MG63 (cell line): Measurements from ENCODE around the gene CSDE1. TPM values are rescaled to one million over a fixed set of nuclear protein-coding genes. Genes with fewer than 3 reads are reported as not detected.

ENCODE experiments used
- DNase-seq: peaks from one replicate; pipeline ENCODE4 v3.0.0-alpha.2; 2020
- H3K27me3 ChIP-seq: fragments of 250-450 bp; sonication (Bioruptor Pico); 2 replicates; pipeline ENCODE4 v1.5.1; 2020; ENCODE audit warnings: mild to moderate bottlenecking, moderate library complexity
- H3K36me3 ChIP-seq: fragments of 250-450 bp; sonication (Bioruptor Pico); 2 replicates; pipeline ENCODE4 v1.5.1; 2020; ENCODE audit warnings: mild to moderate bottlenecking, moderate library complexity
- H3K4me3 ChIP-seq: fragments of 250-450 bp; sonication (Bioruptor Pico); 2 replicates; pipeline ENCODE4 v1.5.1; 2020; ENCODE audit warnings: mild to moderate bottlenecking, moderate library complexity
- H3K9me3 ChIP-seq: fragments of 250-450 bp; sonication (Bioruptor Pico); 2 replicates; pipeline ENCODE4 v1.5.1; 2020; ENCODE audit warnings: mild to moderate bottlenecking, moderate library complexity
- total RNA-seq: library from RNA; depleted of rRNA; stranded (reverse); fragments of >200 nt; shearing (Covaris generic); gene quantifications from 2 replicates; pipeline ENCODE4 v1.2.3, GENCODE V29; 2014; ENCODE audit warnings: low replicate concordance

CSDE1 gene
- total RNA-seq, 1 experiment from 2014 or later: 267 TPM

GRCh38 chr1:114719424-114719787, 38.4 kb downstream of the CSDE1 start:
- Histone ChIP-seq H3K36me3 (peaks cover 90% of the 10 kb centered on the region), H3K27me3 (no peaks in the 10 kb centered on the region), H3K4me3 (no peak overlapping the region), H3K9me3 (no peaks in the 10 kb centered on the region)
- no peak for DNase-seq

- Histone ChIP-seq H3K36me3 (peaks cover 90% of the 10 kb centered on the region), H3K27me3 (no peaks in the 10 kb centered on the region), H3K9me3 (no peaks in the 10 kb centered on the region), H3K4me3 (no peak overlapping the region)
- peak; percentile 39 for DNase-seq
Observed at GRCh38 chr1:114718661-114719423, 38.9 kb downstream of the CSDE1 start.

- no peaks in the 10 kb centered on the region for H3K9me3 ChIP-seq
- H3K27me3 ChIP-seq: no peaks in the 10 kb centered on the region
- peaks cover 89% of the 10 kb centered on the region for H3K36me3 ChIP-seq
- peak; percentile 96 for DNase-seq
- H3K4me3 ChIP-seq: peak within 1 kb of the TSS; percentile 91
Observed at GRCh38 chr1:114716304-114717170, 41.2 kb downstream of the CSDE1 start, which contains the start of gene NRAS. NRAS (minus strand) TSS chr1:114716771; CDS start chr1:114716160, 611 bp downstream.

GRCh38 chr1:114715952-114716303, 41.9 kb downstream of the CSDE1 start:
- no peak for DNase-seq
- Histone ChIP-seq H3K4me3 (peak overlapping the region; percentile 91), H3K36me3 (peaks cover 86% of the 10 kb centered on the region), H3K27me3 (no peaks in the 10 kb centered on the region), H3K9me3 (no peaks in the 10 kb centered on the region)

GRCh38 chr1:114712977-114713376, 44.8 kb downstream of the CSDE1 start:
- no peak overlapping the region for H3K4me3 ChIP-seq
- H3K27me3 ChIP-seq: no peaks in the 10 kb centered on the region
- peaks cover 84% of the 10 kb centered on the region for H3K36me3 ChIP-seq
- H3K9me3 ChIP-seq: no peaks in the 10 kb centered on the region
- no peak for DNase-seq

GRCh38 chr1:114710360-114710759, 47.4 kb downstream of the CSDE1 start:
- DNase-seq: no peak
- Histone ChIP-seq H3K9me3 (no peaks in the 10 kb centered on the region), H3K36me3 (peaks cover 90% of the 10 kb centered on the region), H3K4me3 (no peak overlapping the region), H3K27me3 (no peaks in the 10 kb centered on the region)

GRCh38 chr1:114707604-114708003, 50.2 kb downstream of the CSDE1 start:
- DNase-seq: no peak
- no peaks in the 10 kb centered on the region for H3K27me3 ChIP-seq
- no peak overlapping the region for H3K4me3 ChIP-seq
- H3K36me3 ChIP-seq: peaks cover 64% of the 10 kb centered on the region
- no peaks in the 10 kb centered on the region for H3K9me3 ChIP-seq

GRCh38 chr1:114703242-114703641, 54.5 kb downstream of the CSDE1 start:
- no peaks in the 10 kb centered on the region for H3K27me3 ChIP-seq
- H3K4me3 ChIP-seq: no peak overlapping the region
- no peak for DNase-seq
- H3K9me3 ChIP-seq: no peaks in the 10 kb centered on the region
- peaks cover 28% of the 10 kb centered on the region for H3K36me3 ChIP-seq

- peaks cover 23% of the 10 kb centered on the region for H3K36me3 ChIP-seq
- no peak for DNase-seq
- H3K9me3 ChIP-seq: no peaks in the 10 kb centered on the region
- no peaks in the 10 kb centered on the region for H3K27me3 ChIP-seq
- no peak overlapping the region for H3K4me3 ChIP-seq
Observed at GRCh38 chr1:114702737-114703136, 55.0 kb downstream of the CSDE1 start.

- H3K9me3 ChIP-seq: no peaks in the 10 kb centered on the region
- no peaks in the 10 kb centered on the region for H3K27me3 ChIP-seq
- peaks cover 14% of the 10 kb centered on the region for H3K36me3 ChIP-seq
- H3K4me3 ChIP-seq: no peak overlapping the region
- no peak for DNase-seq
Observed at GRCh38 chr1:114701931-114702330, 55.9 kb downstream of the CSDE1 start.

- Histone ChIP-seq H3K27me3 (no peaks in the 10 kb centered on the region), H3K4me3 (no peak overlapping the region), H3K9me3 (no peaks in the 10 kb centered on the region), H3K36me3 (no peaks in the 10 kb centered on the region)
- DNase-seq: no peak
Observed at GRCh38 chr1:114700036-114700600, 57.7 kb downstream of the CSDE1 start.

- no peaks in the 10 kb centered on the region for H3K36me3 ChIP-seq
- no peak overlapping the region for H3K4me3 ChIP-seq
- no peaks in the 10 kb centered on the region for H3K9me3 ChIP-seq
- no peaks in the 10 kb centered on the region for H3K27me3 ChIP-seq
- DNase-seq: no peak
Observed at GRCh38 chr1:114696810-114697209, 61.0 kb downstream of the CSDE1 start.

GRCh38 chr1:114695430-114696058, 62.2 kb downstream of the CSDE1 start, which contains the start of gene AMPD1:
AMPD1 (minus strand) TSS chr1:114695546; CDS start chr1:114695471, 75 bp downstream.
- Histone ChIP-seq H3K9me3 (no peaks in the 10 kb centered on the region), H3K27me3 (no peaks in the 10 kb centered on the region), H3K4me3 (no peak within 1 kb of the TSS), H3K36me3 (no peaks in the 10 kb centered on the region)
- DNase-seq: no peak

GRCh38 chr1:114694540-114695310, 63.1 kb downstream of the CSDE1 start:
- Histone ChIP-seq H3K4me3 (no peak overlapping the region), H3K27me3 (no peaks in the 10 kb centered on the region), H3K9me3 (no peaks in the 10 kb centered on the region), H3K36me3 (no peaks in the 10 kb centered on the region)
- DNase-seq: no peak

GRCh38 chr1:114692947-114693346, 64.8 kb downstream of the CSDE1 start:
- Histone ChIP-seq H3K9me3 (no peaks in the 10 kb centered on the region), H3K27me3 (no peaks in the 10 kb centered on the region), H3K36me3 (no peaks in the 10 kb centered on the region), H3K4me3 (no peak overlapping the region)
- DNase-seq: no peak

- H3K36me3 ChIP-seq: no peaks in the 10 kb centered on the region
- no peak for DNase-seq
- H3K9me3 ChIP-seq: no peaks in the 10 kb centered on the region
- no peak overlapping the region for H3K4me3 ChIP-seq
- H3K27me3 ChIP-seq: no peaks in the 10 kb centered on the region
Observed at GRCh38 chr1:114691061-114691460, 66.7 kb downstream of the CSDE1 start.
